GM18517 (cell line): ENCODE results near the gene ZMYND10.

ENCODE experiments used
- ATAC-seq: cut with Tn5 transposase; IDR thresholded peaks from one replicate; pipeline ENCODE4 v1.9.1; 2021; ENCODE audit warnings: mild to moderate bottlenecking, moderate library complexity; ENCODE audit not compliant: unreplicated experiment

ZMYND10 gene

DNA sequence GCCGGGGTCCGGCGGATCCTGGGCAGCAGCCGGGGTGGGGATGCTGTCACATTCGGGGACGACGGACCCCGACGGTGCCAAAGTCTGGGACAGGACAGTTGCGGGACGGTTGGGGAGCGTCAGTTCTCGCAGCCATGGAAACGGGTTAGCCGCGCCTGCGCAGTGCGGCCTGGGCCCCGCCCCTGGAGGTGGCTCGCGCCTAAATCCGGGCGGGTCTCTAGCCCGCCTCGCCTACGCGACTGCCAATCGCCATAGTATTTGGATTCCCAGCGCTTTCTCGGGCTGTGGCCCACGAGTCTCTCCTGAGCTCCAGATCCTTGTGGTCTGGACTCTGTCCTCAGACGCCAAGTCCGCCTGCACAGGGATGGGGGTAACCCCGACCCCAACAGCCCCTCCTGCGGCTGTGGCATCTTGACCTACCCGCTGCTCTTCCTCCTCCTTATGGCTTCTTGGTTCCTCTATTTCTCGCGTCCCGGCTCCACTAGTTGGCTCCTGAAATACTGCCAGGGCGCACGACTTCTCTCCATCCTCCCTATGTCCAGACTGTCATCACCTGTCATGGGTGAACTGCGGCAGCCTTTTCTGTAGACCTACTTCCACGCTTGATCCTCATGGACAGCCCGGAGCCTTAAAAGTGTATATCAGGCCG lies at the start of gene ZMYND10:
TSS of gene ZMYND10 (minus strand) at position 147 of the 649 bp plus-strand sequence. CDS start 153 bp downstream, outside the sequence.
- ATAC-seq, result no peak

DNA sequence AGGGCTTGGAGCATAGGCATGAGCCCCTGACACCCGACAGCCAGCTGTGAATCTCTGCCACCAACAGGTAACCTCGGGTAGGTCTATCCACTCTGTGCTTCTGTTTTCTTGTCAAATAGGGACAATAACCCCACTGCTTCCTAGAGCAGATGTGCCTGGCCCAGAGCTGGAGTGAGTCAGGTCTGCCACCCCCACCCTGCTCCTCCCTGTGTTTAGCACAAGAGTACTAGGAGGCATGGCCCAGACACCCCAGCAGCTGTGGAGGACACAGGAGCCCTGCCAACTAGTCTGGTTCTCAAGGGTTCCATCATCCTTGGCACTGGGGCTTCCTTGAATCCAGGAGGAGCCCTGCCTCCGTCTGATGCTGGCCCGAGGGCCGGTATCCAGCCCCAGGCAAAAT lies 47.5 kb upstream of the ZMYND10 start:
- ATAC-seq, result no peak

- ATAC-seq, result no peak
Observed at GRCh38 chr3:50392101-50392715, 46.7 kb upstream of the ZMYND10 start.

- ATAC-seq, result no peak
Observed at GRCh38 chr3:50390508-50391224, 45.1 kb upstream of the ZMYND10 start.

DNA sequence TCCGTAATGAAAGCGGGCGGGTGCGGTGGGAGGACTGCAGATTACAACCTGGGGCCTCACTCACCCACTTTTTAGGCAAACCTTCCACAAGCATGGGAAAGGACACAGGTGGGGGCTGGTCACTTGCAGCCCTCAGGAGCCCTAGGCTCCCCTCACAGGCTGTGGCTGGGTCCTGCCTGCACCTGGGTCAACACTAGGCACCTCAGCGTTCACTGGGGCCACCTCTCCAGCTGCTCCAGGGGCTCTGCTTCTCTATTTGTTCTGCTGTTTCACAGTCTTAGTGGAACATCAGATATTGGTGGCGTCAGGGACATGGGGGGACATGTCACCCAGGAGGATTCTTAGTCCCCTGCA lies 43.9 kb upstream of the ZMYND10 start:
- no peak for ATAC-seq

- no peak for ATAC-seq
Observed at GRCh38 chr3:50388720-50389413, 43.3 kb upstream of the ZMYND10 start.

DNA sequence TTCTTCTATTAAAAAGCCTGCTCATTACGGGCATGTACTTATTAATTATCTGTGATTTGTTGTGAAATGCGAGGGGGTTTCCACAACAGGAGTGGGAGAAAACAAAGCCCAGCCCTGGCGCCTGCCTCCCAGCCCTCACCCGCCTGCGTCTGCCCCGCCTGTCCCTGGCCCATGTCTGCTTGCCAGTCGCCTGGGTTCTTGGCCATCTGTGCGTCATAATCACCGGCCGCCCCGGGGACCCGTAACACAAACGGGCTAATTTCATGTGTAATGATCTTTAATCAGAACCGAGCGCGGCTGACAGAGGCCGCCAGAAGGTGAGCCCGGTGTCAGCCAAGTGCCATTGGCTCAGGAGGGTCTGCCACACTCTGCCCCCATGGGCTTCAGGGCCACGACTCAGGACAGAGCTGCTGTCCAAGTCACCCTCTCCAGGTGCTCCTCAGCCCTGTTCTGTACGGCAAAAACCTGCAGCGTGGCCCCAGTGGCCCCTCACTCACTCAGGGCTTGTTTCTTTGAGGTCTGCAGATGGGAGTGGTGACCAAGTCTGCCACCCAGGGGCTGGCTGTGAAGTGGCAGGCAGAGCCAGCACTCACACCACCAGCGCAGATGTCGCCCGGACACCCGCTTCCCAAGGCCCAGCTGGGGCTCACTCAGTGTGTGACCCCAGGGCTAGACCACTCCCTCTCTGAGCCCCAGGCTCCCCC lies 42.6 kb upstream of the ZMYND10 start:
- no peak for ATAC-seq

DNA sequence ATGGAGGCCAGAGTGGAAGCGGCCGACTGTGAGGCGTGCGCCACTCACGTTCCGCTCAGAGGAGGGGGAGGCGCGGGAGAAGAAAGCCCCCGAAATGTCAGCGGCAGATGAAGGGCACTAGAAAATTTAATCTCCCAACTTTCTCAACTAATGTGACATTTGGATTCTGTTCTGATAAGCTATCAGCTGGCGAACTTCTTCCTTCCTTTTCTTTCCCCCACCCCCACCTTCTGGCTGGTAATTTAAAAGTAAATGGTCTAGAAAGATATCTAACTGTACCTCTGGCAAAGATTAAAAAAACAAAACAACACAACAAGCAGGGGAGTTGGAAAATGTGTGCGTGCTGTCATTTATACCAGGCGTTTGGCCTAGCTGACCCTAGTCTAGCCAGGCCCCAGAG lies 40.2 kb upstream of the ZMYND10 start:
- no peak for ATAC-seq

- no peak for ATAC-seq
Observed at GRCh38 chr3:50383750-50384149, 38.2 kb upstream of the ZMYND10 start.

- ATAC-seq, result no peak
Observed at GRCh38 chr3:50382722-50383121, 37.2 kb upstream of the ZMYND10 start.

GRCh38 chr3:50381383-50381782 lies 35.9 kb upstream of the ZMYND10 start:
- ATAC-seq, result no peak

- no peak for ATAC-seq
Observed at GRCh38 chr3:50380405-50381085, 35.0 kb upstream of the ZMYND10 start.

DNA sequence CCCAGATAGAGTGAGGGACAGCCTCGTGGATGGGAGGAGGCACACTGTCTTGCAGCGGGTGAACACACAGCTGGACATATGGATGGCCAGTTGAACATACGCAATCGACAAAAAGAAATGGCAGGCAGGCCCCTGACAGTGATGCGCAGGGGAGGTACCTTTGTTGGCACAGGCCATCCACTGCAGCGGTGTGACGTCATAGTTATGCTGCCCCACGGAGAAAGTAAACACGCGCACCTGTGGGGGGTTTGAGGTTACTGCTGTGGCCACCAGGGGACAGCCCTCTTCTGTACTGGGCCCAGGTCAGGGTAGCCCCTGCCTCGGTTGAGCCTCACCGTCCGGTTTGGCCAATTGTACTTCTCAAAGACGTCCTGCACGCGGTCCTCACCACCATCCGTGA lies 33.2 kb upstream of the ZMYND10 start:
- ATAC-seq, result no peak

- no peak for ATAC-seq
Observed at GRCh38 chr3:50378024-50378423, 32.5 kb upstream of the ZMYND10 start.

- no peak for ATAC-seq
Observed at GRCh38 chr3:50375258-50375931, 29.9 kb upstream of the ZMYND10 start.

DNA sequence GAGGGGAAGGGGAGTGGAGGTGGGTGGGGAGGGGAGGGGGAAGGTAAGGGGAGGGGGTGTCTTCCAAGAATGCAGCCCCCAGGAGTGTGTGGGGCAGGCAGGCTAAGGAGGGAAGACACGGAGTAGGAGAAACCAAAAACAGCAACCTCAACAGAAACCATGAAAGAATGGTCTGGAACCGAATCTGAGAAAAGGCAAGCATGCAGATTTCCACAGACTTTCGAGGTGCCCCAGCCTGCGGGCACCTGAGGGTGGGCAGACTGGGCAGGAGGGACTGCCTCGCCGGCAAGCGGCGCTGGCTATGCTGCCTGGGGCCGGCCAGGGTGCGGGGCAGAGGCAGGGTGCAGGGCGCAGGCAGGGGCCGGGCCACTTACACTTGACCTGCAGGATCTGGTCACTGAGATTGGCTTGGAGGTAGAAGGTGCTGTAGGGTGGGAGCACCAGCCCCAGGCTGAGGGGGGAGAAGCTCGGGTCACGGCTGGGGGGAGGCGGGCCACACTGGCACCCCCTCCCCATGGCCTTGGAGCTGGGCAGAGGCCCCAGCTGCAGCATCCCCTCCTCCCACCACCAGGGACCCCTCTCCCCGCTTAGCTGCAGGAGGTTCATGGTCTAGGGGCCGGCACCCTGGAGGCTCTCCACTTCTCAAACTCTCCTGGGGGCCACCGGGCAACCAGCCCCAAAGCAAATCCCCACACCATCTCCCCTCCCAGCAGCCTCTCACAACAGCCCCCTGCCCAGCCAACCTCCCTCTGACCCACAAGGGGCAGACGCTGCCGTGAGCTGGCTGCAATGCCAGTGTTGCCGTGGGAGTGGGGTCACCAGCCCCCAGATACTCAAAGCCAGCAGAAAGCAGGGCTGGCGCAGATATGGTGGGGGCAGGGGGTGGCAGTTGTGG lies 29.1 kb upstream of the ZMYND10 start:
- ATAC-seq, result no peak

GRCh38 chr3:50373146-50374051 lies 27.9 kb upstream of the ZMYND10 start:
- no peak for ATAC-seq

DNA sequence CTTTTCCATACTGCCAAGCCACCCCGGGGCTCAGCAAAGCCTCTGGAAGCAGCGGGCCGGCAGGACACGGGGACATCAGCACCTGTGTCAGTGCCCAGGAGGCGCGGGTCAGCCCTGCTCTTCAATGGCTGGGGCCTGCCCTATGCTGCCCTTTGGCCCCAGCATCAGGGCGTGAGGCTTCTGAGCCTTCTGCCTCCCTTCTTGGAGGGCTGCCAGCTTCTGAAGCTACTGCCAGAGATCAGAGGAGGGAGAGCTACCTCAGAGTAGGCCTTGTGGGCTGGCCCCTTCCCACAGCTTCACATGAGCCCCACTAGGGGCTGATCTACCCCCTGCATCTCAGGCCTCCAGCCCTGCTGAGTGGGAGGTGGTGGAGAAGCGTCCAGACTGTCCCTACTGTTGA lies 26.8 kb upstream of the ZMYND10 start:
- ATAC-seq, result no peak
